ENCODE measurements around the gene NCF2.

Gene NCF2

GRCh38 chr1:183537405-183537804 is 52.9 kb downstream of the NCF2 start:
- TF ChIP-seq GATA1 (IDR thresholded peaks at IDR 0.05; ENCODE audit: low read depth, low read length) (no peak), POLR2A (IDR thresholded peaks at IDR 0.05; ENCODE audit: low read length) (no peak)
- DNase-seq, result no peak

- DNase-seq, result no peak
- TF ChIP-seq POLR2A (IDR thresholded peaks at IDR 0.05; ENCODE audit: low read length) (no peak), GATA1 (IDR thresholded peaks at IDR 0.05; ENCODE audit: low read depth, low read length) (no peak)
Measured at GRCh38 chr1:183533617-183534174, 56.6 kb downstream of the NCF2 start.

GRCh38 chr1:183528577-183528976 is 61.7 kb downstream of the NCF2 start:
- TF ChIP-seq POLR2A (IDR thresholded peaks at IDR 0.05; ENCODE audit: low read length) (no peak), GATA1 (IDR thresholded peaks at IDR 0.05; ENCODE audit: low read depth, low read length) (no peak)

GRCh38 chr1:183522104-183522503 is 68.2 kb downstream of the NCF2 start:
- DNase-seq, result no peak
- TF ChIP-seq GATA1 (IDR thresholded peaks at IDR 0.05; ENCODE audit: low read depth, low read length) (no peak), POLR2A (IDR thresholded peaks at IDR 0.05; ENCODE audit: low read length) (no peak)

More at GRCh38 chr1:183528577-183528976, 61.7 kb downstream of the NCF2 start:
- DNase-seq, result no peak

- no peak for TF ChIP-seq POLR2A (IDR thresholded peaks at IDR 0.05; ENCODE audit: low read length)
- no peak for TF ChIP-seq GATA1 (IDR thresholded peaks at IDR 0.05; ENCODE audit: low read depth, low read length)
- DNase-seq, result no peak
Measured at GRCh38 chr1:183520379-183520778, 69.9 kb downstream of the NCF2 start.

- TF ChIP-seq POLR2A (IDR thresholded peaks at IDR 0.05; ENCODE audit: low read length) (no peak), GATA1 (IDR thresholded peaks at IDR 0.05; ENCODE audit: low read depth, low read length) (no peak)
Measured at GRCh38 chr1:183517401-183517800, 72.9 kb downstream of the NCF2 start.

GRCh38 chr1:183516725-183517124 is 73.5 kb downstream of the NCF2 start:
- TF ChIP-seq POLR2A (IDR thresholded peaks at IDR 0.05; ENCODE audit: low read length), result no peak
- no peak for TF ChIP-seq GATA1 (IDR thresholded peaks at IDR 0.05; ENCODE audit: low read depth, low read length)
- DNase-seq, result no peak

More at GRCh38 chr1:183517401-183517800, 72.9 kb downstream of the NCF2 start:
- DNase-seq, result no peak

GRCh38 chr1:183515002-183515689 is 75.1 kb downstream of the NCF2 start:
- no peak for DNase-seq
- TF ChIP-seq POLR2A (IDR thresholded peaks at IDR 0.05; ENCODE audit: low read length), result no peak
- no peak for TF ChIP-seq GATA1 (IDR thresholded peaks at IDR 0.05; ENCODE audit: low read depth, low read length)

GRCh38 chr1:183514235-183514634 is 76.0 kb downstream of the NCF2 start:
- no peak for TF ChIP-seq GATA1 (IDR thresholded peaks at IDR 0.05; ENCODE audit: low read depth, low read length)
- no peak for TF ChIP-seq POLR2A (IDR thresholded peaks at IDR 0.05; ENCODE audit: low read length)
- DNase-seq, result no peak

- TF ChIP-seq POLR2A (IDR thresholded peaks at IDR 0.05; ENCODE audit: low read length) (no peak), GATA1 (IDR thresholded peaks at IDR 0.05; ENCODE audit: low read depth, low read length) (no peak)
- DNase-seq, result no peak
Measured at GRCh38 chr1:183512450-183512849, 77.8 kb downstream of the NCF2 start.

GRCh38 chr1:183508694-183509093 is 81.6 kb downstream of the NCF2 start:
- DNase-seq, result no peak
- TF ChIP-seq POLR2A (IDR thresholded peaks at IDR 0.05; ENCODE audit: low read length) (no peak), GATA1 (IDR thresholded peaks at IDR 0.05; ENCODE audit: low read depth, low read length) (no peak)

GRCh38 chr1:183506561-183506960 is 83.7 kb downstream of the NCF2 start:
- TF ChIP-seq POLR2A (IDR thresholded peaks at IDR 0.05; ENCODE audit: low read length) (no peak), GATA1 (IDR thresholded peaks at IDR 0.05; ENCODE audit: low read depth, low read length) (no peak)
- DNase-seq, result no peak
